Measurements from ENCODE around the gene EIF5AL1.
"Not testable (repeated sequence)": the region's sequence is repeated elsewhere in the genome, so short reads cannot be mapped to it uniquely, and the experiment has no call there.

Gene EIF5AL1

DNA sequence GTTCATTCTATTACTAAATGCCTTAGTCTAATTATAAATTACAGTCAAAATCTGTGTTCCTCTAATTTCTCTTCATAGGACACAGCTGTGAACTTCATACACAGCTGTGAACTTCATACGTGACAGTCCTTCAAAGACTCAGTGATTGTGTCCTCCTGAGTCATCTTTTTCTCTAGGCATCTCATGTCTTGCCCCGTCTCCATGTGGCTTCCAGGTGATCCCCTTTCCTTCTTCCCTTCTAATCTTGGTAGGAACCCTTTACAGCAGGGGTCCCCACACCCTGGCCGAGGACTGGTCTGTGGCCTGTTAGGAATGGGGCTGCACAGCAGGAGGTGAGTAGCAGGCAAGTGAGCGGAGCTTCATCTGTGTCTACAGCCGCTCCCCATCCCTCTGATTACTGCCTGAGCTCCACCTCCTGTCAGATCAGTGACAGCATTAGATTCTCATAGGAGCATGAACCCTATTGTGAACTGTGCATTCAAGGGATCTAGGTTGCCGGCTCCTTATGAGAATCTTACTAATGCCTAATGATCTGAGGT is 14.0 kb upstream of the EIF5AL1 start:
- H3K36me3 ChIP-seq (replicated peaks; ENCODE audit: low read depth, low read length), result no peaks in the 10 kb centered on the region
- no peak for TF ChIP-seq EZH2phosphoT487 (IDR thresholded peaks at IDR 0.05; ENCODE audit: low read depth)
- TF ChIP-seq, protein P1, sequence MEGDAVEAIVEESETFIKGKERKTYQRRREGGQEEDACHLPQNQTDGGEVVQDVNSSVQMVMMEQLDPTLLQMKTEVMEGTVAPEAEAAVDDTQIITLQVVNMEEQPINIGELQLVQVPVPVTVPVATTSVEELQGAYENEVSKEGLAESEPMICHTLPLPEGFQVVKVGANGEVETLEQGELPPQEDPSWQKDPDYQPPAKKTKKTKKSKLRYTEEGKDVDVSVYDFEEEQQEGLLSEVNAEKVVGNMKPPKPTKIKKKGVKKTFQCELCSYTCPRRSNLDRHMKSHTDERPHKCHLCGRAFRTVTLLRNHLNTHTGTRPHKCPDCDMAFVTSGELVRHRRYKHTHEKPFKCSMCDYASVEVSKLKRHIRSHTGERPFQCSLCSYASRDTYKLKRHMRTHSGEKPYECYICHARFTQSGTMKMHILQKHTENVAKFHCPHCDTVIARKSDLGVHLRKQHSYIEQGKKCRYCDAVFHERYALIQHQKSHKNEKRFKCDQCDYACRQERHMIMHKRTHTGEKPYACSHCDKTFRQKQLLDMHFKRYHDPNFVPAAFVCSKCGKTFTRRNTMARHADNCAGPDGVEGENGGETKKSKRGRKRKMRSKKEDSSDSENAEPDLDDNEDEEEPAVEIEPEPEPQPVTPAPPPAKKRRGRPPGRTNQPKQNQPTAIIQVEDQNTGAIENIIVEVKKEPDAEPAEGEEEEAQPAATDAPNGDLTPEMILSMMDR (IDR thresholded peaks at IDR 0.05; ENCODE audit: low read depth, low read length), result no peak

DNA sequence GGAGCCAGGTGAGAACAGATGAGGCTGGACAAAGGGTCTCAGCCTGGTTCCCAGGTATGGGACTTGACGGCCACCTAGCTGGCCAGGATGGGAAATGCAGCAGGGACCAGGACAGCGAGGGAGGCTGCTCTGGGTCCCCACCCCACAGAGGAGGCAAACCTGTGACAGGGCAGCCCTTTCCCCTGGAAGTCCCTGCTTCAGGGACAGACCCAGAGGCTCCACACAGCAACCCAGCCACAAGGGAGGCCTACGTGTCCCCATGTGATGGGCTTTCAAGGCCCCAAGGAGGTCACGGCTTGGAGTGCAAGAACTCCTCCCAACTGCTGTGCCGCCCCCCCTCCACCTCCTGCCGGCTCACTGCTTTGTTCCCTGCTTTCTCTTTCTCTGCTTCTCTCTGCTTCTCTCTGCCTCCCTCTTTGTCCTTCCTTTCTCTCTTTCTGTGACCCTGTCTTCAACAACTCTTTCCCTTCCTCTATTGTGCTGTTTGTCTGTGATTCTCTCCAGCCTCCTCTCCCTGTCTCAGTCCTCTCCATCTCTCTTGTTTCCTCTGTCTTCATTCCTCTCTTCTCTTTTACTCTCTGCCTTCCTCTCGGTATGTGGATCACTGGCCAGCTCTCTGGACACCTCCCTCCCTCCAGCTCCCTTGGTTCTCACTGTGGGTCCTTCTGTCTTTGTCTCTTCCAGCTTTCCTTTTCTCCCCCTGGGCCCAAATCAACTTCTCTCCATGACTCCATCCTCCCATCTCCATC is 9.6 kb upstream of the EIF5AL1 start:
- 0 out of 2 replicates have a peak overlapping the region, but pooled peaks have one; percentile 9 for H3K4me2 ChIP-seq (ENCODE audit: low read length)
- TF ChIP-seq, protein P1 (IDR thresholded peaks at IDR 0.05; ENCODE audit: low read depth, low read length), result 0 out of 2 replicates have a peak, but pooled peaks have one; percentile 31
- no peak for TF ChIP-seq EZH2phosphoT487 (IDR thresholded peaks at IDR 0.05; ENCODE audit: low read depth)
- H3K36me3 ChIP-seq (replicated peaks; ENCODE audit: low read depth, low read length), result no peaks in the 10 kb centered on the region
- H4K20me1 ChIP-seq (ENCODE audit: insufficient read depth, low read length), result no peaks in the 10 kb centered on the region
- H3K79me2 ChIP-seq (ENCODE audit: low read length), result no peaks in the 10 kb centered on the region
- no peaks in the 10 kb centered on the region for H3K4me1 ChIP-seq (ENCODE audit: low read length)
- no peak overlapping the region for H2AFZ ChIP-seq (ENCODE audit: low read depth, low read length)
- no peak overlapping the region for H3K27ac ChIP-seq (ENCODE audit: low read length)
- no peak overlapping the region for H3K4me3 ChIP-seq (ENCODE audit: low read length)
- no peak overlapping the region for H3K9ac ChIP-seq (ENCODE audit: low read length)
- H3K9me3 ChIP-seq (ENCODE audit: insufficient read depth, low read length), result no peaks in the 10 kb centered on the region
- H3K27me3 ChIP-seq (ENCODE audit: low read depth, low read length), result peaks cover 3% of the 10 kb centered on the region

More for the DNA sequence above, 14.0 kb upstream of the EIF5AL1 start:
- Histone ChIP-seq H3K79me2 (ENCODE audit: low read length) (no peaks in the 10 kb centered on the region), H3K9me3 (ENCODE audit: insufficient read depth, low read length) (no peaks in the 10 kb centered on the region), H3K9ac (ENCODE audit: low read length) (no peak overlapping the region), H3K4me2 (ENCODE audit: low read length) (no peak overlapping the region), H3K27ac (ENCODE audit: low read length) (no peak overlapping the region), H3K27me3 (ENCODE audit: low read depth, low read length) (no peaks in the 10 kb centered on the region), H3K4me3 (ENCODE audit: low read length) (no peak overlapping the region), H4K20me1 (ENCODE audit: insufficient read depth, low read length) (no peaks in the 10 kb centered on the region), H3K4me1 (ENCODE audit: low read length) (no peaks in the 10 kb centered on the region), H2AFZ (ENCODE audit: low read depth, low read length) (no peak overlapping the region)

DNA sequence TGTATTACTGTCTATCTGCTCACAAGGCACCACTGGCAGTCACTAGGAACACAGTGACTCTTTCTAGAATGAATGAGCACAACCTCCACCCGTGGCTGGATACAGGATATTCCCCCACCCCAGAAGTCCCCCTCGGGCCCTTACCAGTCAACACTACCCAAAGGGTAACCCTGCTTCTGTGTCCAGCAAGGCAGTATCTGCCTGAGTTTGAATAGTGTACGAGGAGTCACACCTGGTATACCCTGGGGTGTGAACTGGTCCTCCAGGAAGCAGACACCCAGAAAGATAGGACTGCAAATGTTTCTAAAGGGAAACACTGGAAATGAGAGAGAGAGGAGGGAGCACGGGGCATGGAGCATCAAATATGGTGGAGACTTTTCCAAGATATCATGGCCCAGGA is 8.5 kb upstream of the EIF5AL1 start:
- H3K27ac ChIP-seq (ENCODE audit: low read length); H4K20me1 ChIP-seq (ENCODE audit: insufficient read depth, low read length); H3K4me2 ChIP-seq (ENCODE audit: low read length); H3K79me2 ChIP-seq (ENCODE audit: low read length); H2AFZ ChIP-seq (ENCODE audit: low read depth, low read length); H3K27me3 ChIP-seq (ENCODE audit: low read depth, low read length); H3K4me1 ChIP-seq (ENCODE audit: low read length); H3K9me3 ChIP-seq (ENCODE audit: insufficient read depth, low read length); H3K4me3 ChIP-seq (ENCODE audit: low read length); H3K9ac ChIP-seq (ENCODE audit: low read length); H3K36me3 ChIP-seq (replicated peaks; ENCODE audit: low read depth, low read length): not testable (repeated sequence)

DNA sequence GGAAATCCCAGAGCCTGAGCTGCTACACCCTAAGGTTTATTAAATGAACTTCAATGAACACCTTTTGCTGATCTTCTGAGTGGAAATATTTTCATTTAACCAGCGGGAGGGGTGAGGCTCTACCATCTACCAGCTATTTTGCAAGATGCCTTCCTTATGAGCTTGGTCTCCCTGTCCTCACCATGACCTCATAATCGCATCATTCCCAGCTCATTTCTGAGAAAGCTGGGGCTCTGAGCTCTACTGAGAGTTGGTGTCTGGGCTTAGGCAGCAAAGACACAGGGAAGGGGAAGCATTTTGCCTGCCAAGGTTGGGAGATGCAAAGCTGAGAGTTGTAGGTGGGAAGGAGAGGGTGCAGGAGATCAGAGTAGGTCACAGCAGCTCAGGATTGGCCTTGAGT is 7.8 kb upstream of the EIF5AL1 start:
- H3K4me1 ChIP-seq (ENCODE audit: low read length); H3K4me3 ChIP-seq (ENCODE audit: low read length); H3K27ac ChIP-seq (ENCODE audit: low read length); H2AFZ ChIP-seq (ENCODE audit: low read depth, low read length); H3K4me2 ChIP-seq (ENCODE audit: low read length); H3K79me2 ChIP-seq (ENCODE audit: low read length); H4K20me1 ChIP-seq (ENCODE audit: insufficient read depth, low read length); H3K36me3 ChIP-seq (replicated peaks; ENCODE audit: low read depth, low read length); H3K9me3 ChIP-seq (ENCODE audit: insufficient read depth, low read length); H3K9ac ChIP-seq (ENCODE audit: low read length); H3K27me3 ChIP-seq (ENCODE audit: low read depth, low read length): not testable (repeated sequence)

DNA sequence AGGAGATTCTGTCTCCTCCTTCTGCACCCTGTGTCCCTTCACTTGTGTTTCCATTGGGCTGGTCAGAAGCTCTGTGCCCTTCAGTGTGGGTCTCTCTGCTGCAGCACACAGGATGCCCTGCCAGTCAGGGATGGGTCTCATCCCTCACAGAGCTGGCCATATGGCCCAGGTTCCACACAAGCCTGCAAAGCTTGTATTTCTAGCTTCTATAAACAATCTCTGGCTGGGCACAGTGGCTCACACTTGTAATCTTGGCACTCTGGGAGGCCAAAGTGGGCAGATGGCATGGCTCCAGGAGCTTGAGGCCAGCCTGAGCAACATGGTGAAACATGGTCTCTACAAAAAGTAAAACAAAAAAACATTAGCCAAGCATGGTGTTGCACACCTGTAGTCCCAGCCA is 7.0 kb upstream of the EIF5AL1 start:
- H3K27ac ChIP-seq (ENCODE audit: low read length); H3K79me2 ChIP-seq (ENCODE audit: low read length); H3K36me3 ChIP-seq (replicated peaks; ENCODE audit: low read depth, low read length); H3K9me3 ChIP-seq (ENCODE audit: insufficient read depth, low read length); H4K20me1 ChIP-seq (ENCODE audit: insufficient read depth, low read length); H3K4me1 ChIP-seq (ENCODE audit: low read length); H3K4me3 ChIP-seq (ENCODE audit: low read length); H3K4me2 ChIP-seq (ENCODE audit: low read length); H2AFZ ChIP-seq (ENCODE audit: low read depth, low read length); H3K27me3 ChIP-seq (ENCODE audit: low read depth, low read length); H3K9ac ChIP-seq (ENCODE audit: low read length): not testable (repeated sequence)

Data from OCI-LY3 (cell line).